SW480 (cell line): ENCODE measurements around the gene TLK1.

Source experiments
- DNase-seq: peaks from one replicate; pipeline ENCODE4 v3.0.0-alpha.2; 2016; ENCODE audit warnings: low spot score

Gene TLK1

DNA sequence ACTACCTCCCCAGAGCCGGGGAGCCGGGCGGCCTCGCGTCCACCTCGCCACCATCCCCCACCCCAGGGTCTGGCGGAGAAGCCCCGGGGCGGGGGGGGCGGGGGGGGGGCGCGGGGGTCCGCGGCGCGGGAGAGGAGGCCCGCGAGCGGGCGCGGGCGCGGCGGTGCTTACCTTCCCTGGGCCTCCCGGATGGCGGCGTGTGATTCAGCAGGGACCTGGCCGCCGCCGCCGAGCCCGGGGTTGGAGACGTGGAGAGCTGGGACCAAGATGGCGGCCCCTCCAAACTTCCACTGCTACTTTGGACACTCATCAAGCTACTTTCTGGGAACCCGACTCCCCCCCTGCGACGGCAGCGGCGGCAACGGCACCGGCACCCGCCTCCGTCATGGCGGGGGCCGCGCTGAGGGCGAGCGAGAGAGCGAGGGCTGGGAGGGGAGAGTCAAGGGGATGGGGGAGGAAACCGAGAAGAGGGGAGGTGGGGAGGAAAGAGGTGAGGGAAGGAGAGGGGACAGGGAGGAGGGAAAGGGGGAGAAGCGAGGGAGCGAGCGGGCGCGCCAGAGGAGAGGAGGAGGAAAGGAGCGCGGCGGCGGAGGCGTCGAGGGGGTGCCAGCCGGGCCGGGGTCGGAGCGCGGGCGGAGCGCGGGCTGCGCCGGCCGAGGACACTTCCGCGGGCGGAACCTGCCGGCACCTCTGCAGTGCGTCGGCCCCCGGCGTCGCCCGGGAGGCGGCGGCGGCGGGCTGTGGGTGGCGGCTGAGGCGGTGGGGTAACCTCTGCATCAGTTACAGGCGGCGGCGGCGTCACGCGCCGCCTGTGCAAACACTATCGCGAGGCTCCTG, at the start of gene TLK1:
TSS of gene TLK1 (minus strand) at position 775 of the 837 bp plus-strand sequence. CDS start at position 310, 465 bp downstream.
- DNase-seq, result peak; percentile 75

DNA sequence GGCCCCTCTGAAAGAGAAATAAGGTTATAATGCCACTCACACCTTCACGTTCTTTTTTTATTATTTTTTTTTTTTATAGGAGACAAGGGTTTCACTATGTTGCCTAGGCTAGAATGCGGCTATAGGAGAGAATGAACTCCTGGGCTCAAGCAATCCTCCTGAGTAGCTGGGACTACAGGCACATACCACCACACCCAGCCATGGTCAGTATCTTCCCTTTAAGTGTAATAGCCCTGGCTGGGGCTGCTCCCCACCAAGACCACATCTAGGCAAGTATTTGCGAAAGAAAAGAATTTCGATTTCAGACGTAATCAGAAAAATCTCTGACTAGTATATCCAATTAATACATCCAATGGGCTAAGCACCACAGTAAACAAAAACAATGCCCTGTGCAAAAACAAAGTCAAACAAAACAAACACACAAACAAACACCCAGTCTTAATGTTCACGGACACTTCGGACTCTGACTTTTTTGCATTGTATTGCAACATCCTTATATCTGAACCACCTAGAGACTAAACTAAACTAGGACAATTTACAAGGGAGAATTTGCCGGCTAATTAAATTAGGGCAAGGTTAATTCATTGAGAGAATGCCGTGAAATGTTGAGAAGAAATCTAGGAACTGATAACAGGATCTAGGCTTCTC, 49.6 kb upstream of the TLK1 start:
- no peak for DNase-seq

DNA sequence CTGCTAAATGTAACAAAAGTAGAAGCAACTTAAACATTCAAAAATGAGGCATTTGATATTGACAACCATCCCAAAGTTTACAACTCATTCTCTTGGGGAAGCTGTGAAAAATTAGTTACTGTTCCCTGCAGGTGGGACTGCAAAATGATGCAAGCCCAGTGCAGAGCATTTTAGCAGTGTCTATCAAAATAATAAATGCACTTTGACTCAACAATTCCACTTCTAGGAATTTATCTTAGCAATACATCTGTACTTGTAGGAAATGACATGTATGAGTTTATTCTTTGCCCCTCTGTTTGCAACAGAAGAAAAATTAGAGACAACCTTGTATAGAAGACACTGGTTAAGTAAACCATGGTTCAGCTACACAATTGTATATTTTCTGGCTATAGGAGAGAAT, 48.0 kb upstream of the TLK1 start:
- DNase-seq, result no peak

DNA sequence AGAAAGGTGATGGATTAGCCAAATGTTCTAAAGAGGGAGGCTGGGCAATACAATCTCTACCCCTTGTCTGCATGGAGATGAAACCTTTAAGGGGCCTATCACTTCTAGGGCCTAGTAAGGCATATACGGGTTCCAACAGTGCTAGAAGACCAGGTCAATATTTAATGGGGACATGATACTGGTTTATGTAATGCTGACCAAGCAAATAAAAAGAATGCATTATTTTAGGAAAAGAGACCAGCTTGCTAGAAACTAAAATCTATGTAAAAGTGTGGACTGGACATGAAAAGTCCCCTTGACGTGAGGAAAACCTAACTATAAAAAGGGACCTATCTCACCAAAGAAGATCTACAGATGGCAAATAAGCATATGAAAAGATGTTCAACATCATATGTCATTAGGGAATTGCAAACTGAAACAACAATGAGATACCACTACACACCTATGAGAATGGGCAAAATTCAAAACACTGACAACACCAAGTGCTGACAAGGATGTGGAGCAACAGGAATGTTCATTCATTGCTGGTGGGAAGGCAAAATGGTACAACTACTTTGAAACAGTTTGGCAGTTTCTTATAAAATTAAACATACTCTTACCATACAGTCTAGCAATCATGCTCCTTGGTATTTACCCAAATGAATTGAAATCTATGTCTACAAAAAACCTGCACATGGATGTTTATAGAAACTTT, 45.9 kb upstream of the TLK1 start:
- no peak for DNase-seq

- DNase-seq, result no peak
These were observed 44.9 kb upstream of the TLK1 start for GRCh38 chr2:171205551-171205950.

GRCh38 chr2:171201767-171202166, 41.1 kb upstream of the TLK1 start:
- no peak for DNase-seq

- DNase-seq, result no peak
These were observed 40.6 kb upstream of the TLK1 start for GRCh38 chr2:171201271-171201670.

- DNase-seq, result no peak
These were observed 39.8 kb upstream of the TLK1 start for GRCh38 chr2:171200469-171200868.

GRCh38 chr2:171191021-171191420, 30.3 kb upstream of the TLK1 start:
- no peak for DNase-seq

- no peak for DNase-seq
These were observed 27.1 kb upstream of the TLK1 start for GRCh38 chr2:171187819-171188218.

GRCh38 chr2:171187177-171187576, 26.5 kb upstream of the TLK1 start:
- DNase-seq, result no peak

- no peak for DNase-seq
These were observed 25.2 kb upstream of the TLK1 start for GRCh38 chr2:171185941-171186340.

DNA sequence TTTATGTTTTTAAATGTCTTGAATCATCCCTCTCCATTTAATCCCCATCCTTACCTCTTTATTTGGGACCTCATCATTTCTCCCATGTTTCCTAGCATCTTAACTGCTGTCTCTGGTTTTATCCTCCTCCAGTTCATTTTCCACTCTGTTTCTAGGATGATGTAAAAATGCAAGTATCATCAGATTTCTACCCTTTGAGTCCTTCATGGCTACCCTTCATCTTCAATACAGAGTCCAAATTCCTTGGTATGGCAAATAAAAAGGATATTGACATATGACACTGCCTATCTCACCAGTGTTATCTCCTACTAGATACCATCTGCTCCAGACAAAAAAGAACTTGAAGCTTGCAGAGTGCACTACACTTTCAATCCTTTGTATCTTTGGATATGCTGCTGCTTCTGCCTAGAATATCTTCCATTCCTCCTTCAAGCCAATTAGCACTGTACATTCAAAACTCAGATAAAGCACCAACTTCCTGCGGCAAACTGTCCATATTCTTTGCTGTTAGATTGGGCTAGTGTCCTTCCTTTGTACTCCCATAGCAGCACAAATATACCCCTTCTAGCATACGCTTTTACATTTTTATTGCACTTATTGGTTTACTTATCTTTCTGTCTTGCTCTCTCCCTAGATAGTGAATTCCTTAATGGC, 24.6 kb upstream of the TLK1 start:
- no peak for DNase-seq

DNA sequence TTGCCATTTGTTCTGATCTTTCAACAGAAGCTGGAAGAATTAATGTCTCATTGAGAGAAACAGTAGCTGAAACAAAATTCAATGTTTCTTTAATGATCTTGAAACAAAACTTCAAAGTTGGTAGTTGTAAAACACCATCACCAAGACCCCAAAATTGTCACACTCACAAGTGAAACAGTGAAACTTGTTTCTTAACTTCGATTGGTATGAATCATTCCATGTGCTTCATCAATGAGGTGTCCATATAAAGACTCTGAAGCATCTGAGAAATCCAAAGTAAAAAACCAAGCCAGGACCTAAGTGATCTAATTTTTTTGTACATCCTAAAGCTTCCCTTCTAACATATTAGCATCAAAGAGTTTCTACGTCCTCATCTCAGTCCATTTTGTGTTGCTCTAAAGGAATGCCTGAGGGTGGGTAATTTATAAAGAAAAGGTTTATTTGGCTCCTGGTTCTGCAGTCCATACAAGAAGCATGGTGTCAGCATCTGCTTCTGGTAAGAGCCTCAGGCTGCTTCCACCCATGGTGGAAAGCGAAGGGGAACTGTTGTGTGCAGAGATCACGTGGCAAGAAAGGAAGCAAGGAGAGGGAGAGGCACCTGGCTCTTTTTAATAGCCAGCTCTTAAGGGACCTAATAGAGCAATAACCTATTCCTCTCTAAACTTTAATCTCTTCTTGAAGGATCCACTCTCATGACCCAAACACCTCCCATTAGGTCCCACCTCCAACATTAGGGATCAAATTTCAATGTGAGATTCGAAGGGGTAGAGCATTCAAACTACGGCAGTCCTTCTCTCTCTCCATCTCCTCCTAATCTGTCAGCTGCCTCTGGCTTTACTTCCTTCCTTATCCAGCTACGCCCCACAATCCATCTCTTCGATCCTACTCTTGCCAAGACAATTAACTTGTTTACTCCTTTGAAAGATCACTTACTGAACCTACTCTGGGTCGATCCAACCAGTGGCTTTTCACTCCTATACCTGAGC, 20.7 kb upstream of the TLK1 start:
- DNase-seq, result no peak

DNA sequence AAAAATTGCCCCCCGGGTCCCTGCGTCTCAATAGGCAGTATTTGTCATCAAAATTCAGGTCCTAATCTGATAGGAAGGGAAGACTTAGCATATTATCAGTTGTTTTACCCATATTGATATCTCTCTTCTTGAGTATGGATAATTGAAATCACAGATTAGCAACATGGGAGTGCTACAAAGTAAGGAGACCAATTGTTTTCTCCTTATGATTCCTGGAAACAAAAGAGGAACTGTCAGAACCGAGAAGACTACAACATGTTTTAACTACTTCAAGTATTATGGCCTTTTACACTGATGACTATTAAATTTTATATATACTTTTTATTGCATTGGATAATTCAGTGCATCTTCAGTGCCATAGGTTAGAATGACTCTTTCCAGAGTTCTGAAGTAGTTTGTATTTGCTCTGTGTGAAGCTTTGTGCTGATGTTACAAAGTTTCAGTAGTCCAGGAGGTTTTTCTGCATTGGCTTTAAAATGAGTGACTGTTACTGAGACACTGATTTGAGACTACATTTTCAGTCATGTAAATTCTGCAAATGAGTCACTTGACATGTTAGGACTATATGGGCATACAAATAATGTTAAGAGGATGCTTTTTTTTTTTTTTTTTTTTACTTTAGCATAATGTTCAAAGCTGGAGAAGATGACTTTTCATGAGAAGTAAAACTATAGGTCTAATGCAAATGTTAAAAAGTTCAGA, 19.7 kb upstream of the TLK1 start:
- DNase-seq, result no peak

DNA sequence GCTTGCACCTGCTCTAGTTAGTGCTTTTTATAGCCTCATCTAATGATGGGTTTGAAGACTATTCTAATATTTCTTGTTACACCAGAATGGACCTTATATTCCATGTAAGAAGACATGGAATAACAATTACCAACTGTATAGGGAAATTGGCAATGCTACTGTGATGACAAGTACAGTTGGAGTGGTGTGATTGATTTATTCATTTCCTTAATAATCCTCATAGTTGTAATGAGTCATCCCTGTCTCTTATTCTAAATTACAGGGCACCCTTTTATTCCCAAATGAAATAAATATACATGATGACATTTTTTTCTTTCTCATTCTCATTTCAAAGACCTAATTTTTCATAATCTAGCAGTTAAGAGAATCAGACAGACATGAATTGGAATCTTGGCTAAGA, 18.3 kb upstream of the TLK1 start:
- DNase-seq, result no peak

- DNase-seq, result no peak
These were observed 15.8 kb upstream of the TLK1 start for GRCh38 chr2:171176516-171176915.

DNA sequence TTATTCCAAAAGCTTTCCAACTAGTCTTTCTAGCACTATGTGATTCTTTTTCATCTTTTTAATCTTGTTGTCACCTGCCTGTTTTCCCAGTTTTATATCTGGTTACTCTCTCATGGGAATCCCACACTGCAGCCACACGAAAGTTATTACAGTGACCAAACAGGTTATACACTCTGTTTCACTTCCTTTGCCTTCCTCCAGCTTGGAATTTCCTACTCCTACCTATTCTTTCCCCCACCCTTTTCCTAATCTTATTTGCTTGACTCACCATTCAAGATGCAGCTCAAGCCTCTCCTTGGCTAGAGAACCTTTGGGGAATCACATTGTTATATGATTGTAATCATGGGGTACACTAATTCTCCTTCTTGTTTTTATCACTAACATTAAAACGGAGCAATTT, 13.4 kb upstream of the TLK1 start:
- no peak for DNase-seq

GRCh38 chr2:171173087-171173486, 12.4 kb upstream of the TLK1 start:
- DNase-seq, result no peak

DNA sequence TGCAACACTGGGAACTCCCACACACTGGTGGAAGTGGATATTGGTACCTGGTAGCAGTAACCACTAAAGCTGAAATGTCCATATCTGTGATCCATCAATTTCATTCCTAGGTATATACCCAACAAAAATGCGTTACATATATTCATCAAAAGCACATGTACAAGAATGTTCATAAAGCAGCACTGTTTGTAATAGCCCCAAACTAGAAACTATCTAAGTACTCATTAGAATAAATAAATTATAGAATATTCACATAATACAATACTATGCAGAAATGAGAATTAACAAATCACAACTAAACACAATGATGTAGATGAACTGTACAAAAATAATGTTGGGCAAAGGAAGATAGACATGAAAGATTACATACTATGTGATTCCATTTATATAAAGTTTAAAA, 11.1 kb upstream of the TLK1 start:
- no peak for DNase-seq

- DNase-seq, result no peak
These were observed 9.1 kb upstream of the TLK1 start for GRCh38 chr2:171169839-171170238.
